ENCODE data around the gene TRPM8.

GRCh38 chr2:233907627-233908026 is 9.5 kb upstream of the TRPM8 start:
- TF ChIP-seq TAF1 (IDR thresholded peaks at IDR 0.05; ENCODE audit: low read depth), result no peak
- TF ChIP-seq RAD21 (IDR thresholded peaks at IDR 0.05; ENCODE audit: low read depth), result no peak
- no peak for TF ChIP-seq EP300 (IDR thresholded peaks at IDR 0.05; ENCODE audit: borderline replicate concordance)
- no peak for TF ChIP-seq USF1 (IDR thresholded peaks at IDR 0.05)
- no peak for TF ChIP-seq TEAD4 (IDR thresholded peaks at IDR 0.05)
- TF ChIP-seq TCF12 (IDR thresholded peaks at IDR 0.05; ENCODE audit: low read depth), result no peak
